NT2/D1 (cell line): ENCODE measurements around the gene NTNG2.

Experiments used
- SUZ12 ChIP-seq: IDR thresholded peaks from 2 replicates; pipeline ENCODE4 v1.6.1; 2011; ENCODE audit not compliant: insufficient read length, insufficient read depth; ENCODE audit errors: extremely low read depth
- YY1 ChIP-seq: IDR thresholded peaks from 2 replicates; pipeline ENCODE4 v1.6.1; 2011; ENCODE audit not compliant: insufficient read length, insufficient read depth
- ZNF274 ChIP-seq: IDR thresholded peaks from 2 replicates; pipeline ENCODE4 v1.6.1; 2011; ENCODE audit warnings: mild to moderate bottlenecking, low read depth, low read length

- no peak for TF ChIP-seq SUZ12
- TF ChIP-seq YY1: no peak
- no peak for TF ChIP-seq ZNF274
Observed at GRCh38 chr9:132167192-132167591, 5.3 kb downstream of the NTNG2 start.
